ENCODE data around the gene NUMB.

NUMB gene

GRCh38 chr14:73293782-73294781 is 164.3 kb downstream of the NUMB start:
- DNase-seq (ENCODE audit: low read depth in 3 of 3, low spot score in 1 of 3), result no peak

- no peak for DNase-seq (ENCODE audit: low read depth in 3 of 3, low spot score in 1 of 3)
Measured at GRCh38 chr14:73290279-73290678, 168.1 kb downstream of the NUMB start.

- DNase-seq (ENCODE audit: low read depth in 3 of 3, low spot score in 1 of 3), result no peak
Measured at GRCh38 chr14:73289729-73290128, 168.6 kb downstream of the NUMB start.

- DNase-seq (ENCODE audit: low read depth in 3 of 3, low spot score in 1 of 3), result no peak
Measured at GRCh38 chr14:73289308-73289707, 169.0 kb downstream of the NUMB start.

GRCh38 chr14:73287071-73287470 is 171.3 kb downstream of the NUMB start:
- DNase-seq (ENCODE audit: low read depth in 3 of 3, low spot score in 1 of 3), result no peak

GRCh38 chr14:73286598-73286997 is 171.7 kb downstream of the NUMB start:
- no peak for DNase-seq (ENCODE audit: low read depth in 3 of 3, low spot score in 1 of 3)

- no peak for DNase-seq (ENCODE audit: low read depth in 3 of 3, low spot score in 1 of 3)
Measured at GRCh38 chr14:73285979-73286378, 172.4 kb downstream of the NUMB start.

GRCh38 chr14:73283608-73284379 is 174.6 kb downstream of the NUMB start:
- no peak for DNase-seq (ENCODE audit: low read depth in 3 of 3, low spot score in 1 of 3)

- no peak for DNase-seq (ENCODE audit: low read depth in 3 of 3, low spot score in 1 of 3)
Measured at GRCh38 chr14:73280903-73281302, 177.4 kb downstream of the NUMB start.

GRCh38 chr14:73277376-73277775 is 181.0 kb downstream of the NUMB start:
- no peak for DNase-seq (ENCODE audit: low read depth in 3 of 3, low spot score in 1 of 3)

GRCh38 chr14:73276836-73277235 is 181.5 kb downstream of the NUMB start:
- no peak for DNase-seq (ENCODE audit: low read depth in 3 of 3, low spot score in 1 of 3)

- no peak for DNase-seq (ENCODE audit: low read depth in 3 of 3, low spot score in 1 of 3)
Measured at GRCh38 chr14:73273799-73274198, 184.5 kb downstream of the NUMB start.

GRCh38 chr14:73272393-73272792 is 186.0 kb downstream of the NUMB start:
- no peak for DNase-seq (ENCODE audit: low read depth in 3 of 3, low spot score in 1 of 3)

- no peak for DNase-seq (ENCODE audit: low read depth in 3 of 3, low spot score in 1 of 3)
Measured at GRCh38 chr14:73269729-73270531, 188.4 kb downstream of the NUMB start.

GRCh38 chr14:73267474-73267873 is 190.9 kb downstream of the NUMB start:
- DNase-seq (ENCODE audit: low read depth in 3 of 3, low spot score in 1 of 3), result no peak

- no peak for DNase-seq (ENCODE audit: low read depth in 3 of 3, low spot score in 1 of 3)
Measured at GRCh38 chr14:73266317-73266716, 192.0 kb downstream of the NUMB start.

- DNase-seq (ENCODE audit: low read depth in 3 of 3, low spot score in 1 of 3), result no peak
Measured at GRCh38 chr14:73265721-73266046, 192.7 kb downstream of the NUMB start.

- no peak for DNase-seq (ENCODE audit: low read depth in 3 of 3, low spot score in 1 of 3)
Measured at GRCh38 chr14:73264885-73265720, 193.2 kb downstream of the NUMB start.

- DNase-seq (ENCODE audit: low read depth in 3 of 3, low spot score in 1 of 3), result no peak
Measured at GRCh38 chr14:73264080-73264884, 194.1 kb downstream of the NUMB start.

GRCh38 chr14:73263606-73264005 is 194.7 kb downstream of the NUMB start:
- DNase-seq (ENCODE audit: low read depth in 3 of 3, low spot score in 1 of 3), result no peak

Measured in stimulated activated CD4-positive, alpha-beta T cell treated with anti-CD3 and anti-CD28 coated beads, TNF-alpha, amount 100 ng/mL, for 1 hour (primary cell).